HuH-7 (cell line): Measurements from ENCODE around the gene HES3.

Experiments used
- DNase-seq: peaks from one replicate; pipeline ENCODE4 v3.0.0; 2011; ENCODE audit warnings: low spot score

The HES3 gene

GRCh38 chr1:6243993-6244392 is at the start of gene HES3:
HES3 (plus strand) TSS chr1:6244179; CDS start chr1:6244366, 187 bp downstream.
- no peak for DNase-seq

GRCh38 chr1:6197746-6198427 is 46.1 kb upstream of the HES3 start:
- no peak for DNase-seq

DNA sequence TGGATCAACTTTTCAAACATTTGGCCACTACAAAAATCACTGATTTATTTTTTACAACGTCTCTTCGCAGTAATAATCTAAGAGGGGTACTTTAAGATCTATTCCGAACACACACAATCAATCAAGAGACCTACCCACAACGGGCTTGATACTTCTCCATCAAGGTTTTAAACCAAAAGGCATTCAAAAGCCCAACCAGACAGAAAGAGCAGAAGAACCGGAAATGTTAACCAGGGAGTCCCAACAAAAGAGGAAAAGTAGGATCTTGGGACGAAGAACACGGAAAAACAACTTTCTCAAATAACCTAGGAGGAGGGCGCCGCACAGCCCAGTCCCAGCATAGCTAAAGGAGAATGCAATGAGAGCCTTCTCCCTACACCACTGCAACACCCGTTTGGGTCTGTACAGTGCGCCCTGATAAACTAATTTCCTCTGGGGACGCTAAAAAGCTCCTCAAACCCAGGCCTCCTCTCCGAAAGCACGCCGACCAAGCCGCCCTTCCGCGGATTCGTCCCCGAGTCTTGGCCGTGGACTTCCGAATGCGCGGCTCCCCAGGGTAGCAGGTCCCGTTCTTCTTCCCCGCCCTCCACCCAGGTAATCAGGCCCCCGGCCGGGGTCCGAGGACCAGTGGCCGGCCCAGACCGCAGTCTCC is 45.2 kb upstream of the HES3 start:
- DNase-seq = no peak

GRCh38 chr1:6199298-6200187 is 44.4 kb upstream of the HES3 start, which contains the start of gene RPL22:
RPL22 (minus strand) TSS chr1:6199595; CDS start chr1:6199573, 22 bp downstream.
- DNase-seq = peak; percentile 82

- DNase-seq = no peak
Measured at GRCh38 chr1:6200188-6200809, 43.7 kb upstream of the HES3 start.

DNA sequence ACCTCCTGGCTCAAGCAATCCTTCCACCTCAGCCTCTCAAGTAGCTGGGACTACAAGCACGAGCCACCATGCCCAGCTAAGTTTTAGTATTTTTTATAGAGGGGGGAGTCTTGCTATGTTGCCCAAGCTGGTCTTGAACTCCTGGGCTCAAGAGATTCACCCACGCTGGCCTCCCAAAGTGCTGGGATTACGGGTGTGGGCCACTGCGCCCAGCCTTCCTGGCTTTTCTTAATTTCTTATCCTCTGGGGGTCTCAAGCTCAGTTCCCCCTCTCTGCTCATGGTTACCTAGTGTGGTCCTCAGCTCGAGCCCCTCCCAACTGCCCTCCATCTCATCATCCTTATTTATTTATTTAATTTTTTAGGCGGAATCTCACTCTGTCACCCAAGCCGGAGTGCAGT is 41.7 kb upstream of the HES3 start:
- no peak for DNase-seq

- peak; percentile 97 for DNase-seq
Measured at GRCh38 chr1:6205849-6206519, 38.0 kb upstream of the HES3 start, which contains the start of gene RNF207. RNF207 (plus strand) TSS chr1:6206119; CDS start chr1:6206536, 417 bp downstream.

DNA sequence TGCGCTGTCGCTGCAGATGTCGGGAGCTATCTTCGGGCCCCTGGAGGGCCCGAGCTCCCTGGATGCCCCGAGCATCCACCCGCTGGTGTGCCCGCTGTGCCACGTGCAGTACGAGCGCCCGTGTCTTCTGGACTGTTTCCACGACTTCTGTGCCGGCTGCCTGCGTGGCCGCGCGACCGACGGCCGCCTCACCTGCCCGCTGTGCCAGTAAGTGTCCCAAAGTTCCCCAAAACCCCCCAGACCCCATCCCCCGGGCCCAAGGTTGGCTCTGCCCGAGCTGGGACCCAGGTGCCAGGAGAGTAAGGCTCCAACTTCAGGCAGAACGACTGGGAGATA is 37.5 kb upstream of the HES3 start:
- DNase-seq = no peak

DNA sequence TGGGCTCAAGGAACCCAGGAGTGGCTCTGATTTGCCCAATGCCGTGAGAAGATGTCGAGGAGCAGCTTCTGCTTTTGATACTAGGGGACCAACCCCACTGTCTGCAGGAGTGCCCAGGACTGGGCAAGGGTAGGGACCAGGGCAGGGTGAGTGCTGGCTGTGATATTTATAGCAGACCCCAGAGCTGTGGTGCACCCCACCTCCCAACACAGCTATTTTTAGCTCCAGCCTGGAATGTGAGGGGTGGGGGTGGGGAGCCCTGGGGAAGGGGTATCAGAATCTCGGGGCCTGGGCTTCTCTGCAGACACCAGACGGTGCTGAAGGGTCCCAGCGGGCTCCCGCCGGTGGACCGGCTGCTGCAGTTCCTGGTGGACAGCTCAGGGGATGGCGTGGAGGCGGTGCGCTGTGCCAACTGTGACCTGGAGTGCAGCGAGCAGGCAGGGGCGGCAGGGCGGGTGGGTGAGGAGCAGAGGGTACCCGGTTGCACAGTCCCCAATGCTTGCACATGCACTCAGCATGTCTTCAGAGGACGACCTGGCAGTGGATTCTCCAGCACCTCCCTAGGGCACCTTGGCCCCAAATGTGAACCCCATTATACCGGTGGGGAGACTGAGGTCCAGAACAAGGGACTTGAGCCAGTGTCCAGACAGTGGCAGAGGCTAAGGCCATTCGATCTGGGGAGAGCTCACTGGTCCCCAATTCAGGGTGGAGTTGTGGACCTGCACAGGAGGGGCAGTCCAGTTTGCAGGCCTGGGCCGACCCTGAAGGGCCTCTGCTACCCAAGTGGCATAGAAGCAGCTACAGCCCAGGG is 36.7 kb upstream of the HES3 start:
- no peak for DNase-seq

GRCh38 chr1:6207921-6208320 is 36.1 kb upstream of the HES3 start:
- DNase-seq = no peak

- no peak for DNase-seq
Measured at GRCh38 chr1:6208723-6209660, 35.0 kb upstream of the HES3 start.

DNA sequence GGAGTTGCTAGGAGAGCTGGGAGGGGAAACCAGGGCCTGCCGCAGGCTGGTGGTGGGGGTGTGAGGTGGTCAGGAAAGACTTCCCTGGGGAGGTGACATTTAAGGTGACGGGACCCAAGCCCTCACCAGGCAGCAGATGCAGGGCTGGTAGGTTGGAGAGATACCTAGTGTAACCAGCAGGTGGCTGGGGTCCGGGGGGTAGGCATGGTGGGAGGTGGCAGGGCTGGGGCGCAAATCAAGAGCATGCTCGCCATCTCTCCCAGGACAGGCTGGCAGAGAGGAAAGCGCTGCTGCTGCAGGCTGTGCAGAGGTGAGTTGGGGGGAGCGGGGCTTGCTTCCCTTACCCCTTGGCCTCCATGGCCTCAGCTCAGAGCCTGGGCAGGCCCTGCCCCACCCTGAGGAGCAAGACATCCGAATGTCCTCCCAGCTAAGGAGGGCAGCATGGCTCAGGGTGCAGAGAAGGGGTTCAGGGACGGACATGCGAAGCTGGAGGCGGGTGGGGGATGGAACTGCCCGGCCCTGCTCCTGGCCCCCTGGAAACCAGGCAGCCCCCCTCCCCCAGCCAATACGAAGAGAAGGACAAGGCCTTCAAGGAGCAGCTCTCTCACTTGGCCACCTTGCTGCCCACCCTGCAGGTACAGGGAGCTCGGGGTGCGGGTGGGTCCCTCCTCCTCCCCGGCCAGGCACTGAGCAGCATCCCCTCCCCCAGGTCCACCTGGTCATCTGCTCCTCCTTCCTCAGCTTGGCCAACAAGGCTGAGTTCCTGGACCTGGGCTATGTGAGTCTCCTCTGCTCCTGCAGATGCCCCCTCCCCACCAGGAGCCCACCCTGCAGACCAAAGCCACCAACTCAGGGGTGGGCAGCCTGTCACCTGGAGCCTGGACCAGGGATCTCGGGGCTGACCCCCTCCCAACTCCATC is 34.1 kb upstream of the HES3 start:
- no peak for DNase-seq

DNA sequence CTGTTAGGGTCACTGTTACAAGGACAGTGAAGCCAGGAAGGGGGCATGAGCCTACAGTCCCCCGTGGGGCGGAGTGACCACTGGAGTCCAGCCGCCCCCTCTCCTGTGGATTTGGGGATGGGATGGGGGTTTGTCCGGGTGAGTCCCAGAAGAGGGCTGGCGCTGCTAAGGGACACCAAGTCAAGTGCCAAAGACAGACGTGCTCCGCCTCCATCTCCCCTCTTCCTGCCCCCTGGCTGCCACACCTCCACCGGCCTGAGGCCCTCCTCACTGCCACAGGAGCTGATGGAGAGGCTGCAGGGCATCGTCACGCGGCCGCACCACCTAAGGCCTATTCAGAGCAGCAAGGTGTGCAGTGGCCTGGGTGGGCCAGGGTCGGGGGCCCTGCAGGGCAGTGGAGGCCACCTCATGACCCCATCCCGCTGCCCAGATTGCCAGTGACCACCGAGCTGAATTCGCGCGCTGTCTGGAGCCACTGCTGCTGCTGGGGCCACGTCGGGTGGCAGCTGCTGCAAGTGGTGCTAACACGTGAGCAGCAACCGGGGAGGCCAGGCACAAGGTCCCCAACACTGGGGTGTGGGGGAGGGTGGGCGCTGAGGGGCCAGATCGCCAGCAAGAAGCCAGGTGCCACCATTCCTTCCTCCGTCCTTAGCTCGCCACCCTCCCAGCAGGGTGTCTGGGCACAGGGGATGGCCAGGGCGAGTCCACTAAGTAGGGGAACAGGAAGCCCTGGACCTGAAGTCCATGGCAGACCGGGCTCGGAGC is 33.2 kb upstream of the HES3 start:
- no peak for DNase-seq

DNA sequence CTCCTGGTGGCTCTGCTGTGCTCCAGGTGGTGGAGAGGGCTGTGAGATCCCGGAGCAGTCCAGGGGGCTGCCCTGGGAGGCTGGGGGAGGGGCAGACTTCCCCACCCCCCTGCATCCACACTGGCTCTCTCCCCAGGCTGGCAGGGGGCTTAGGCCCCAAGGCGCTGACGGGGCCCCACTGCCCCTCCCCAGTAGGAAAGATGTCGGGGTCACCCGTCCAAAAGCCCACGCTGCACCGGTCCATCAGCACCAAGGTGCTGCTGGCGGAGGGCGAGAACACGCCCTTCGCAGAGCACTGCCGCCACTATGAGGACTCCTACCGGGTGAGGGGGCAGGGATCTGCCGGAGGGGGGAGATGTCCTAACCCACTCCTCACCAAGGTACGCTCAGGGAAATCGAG is 32.2 kb upstream of the HES3 start:
- no peak for DNase-seq

- DNase-seq = no peak
Measured at GRCh38 chr1:6212193-6212959, 31.6 kb upstream of the HES3 start.

DNA sequence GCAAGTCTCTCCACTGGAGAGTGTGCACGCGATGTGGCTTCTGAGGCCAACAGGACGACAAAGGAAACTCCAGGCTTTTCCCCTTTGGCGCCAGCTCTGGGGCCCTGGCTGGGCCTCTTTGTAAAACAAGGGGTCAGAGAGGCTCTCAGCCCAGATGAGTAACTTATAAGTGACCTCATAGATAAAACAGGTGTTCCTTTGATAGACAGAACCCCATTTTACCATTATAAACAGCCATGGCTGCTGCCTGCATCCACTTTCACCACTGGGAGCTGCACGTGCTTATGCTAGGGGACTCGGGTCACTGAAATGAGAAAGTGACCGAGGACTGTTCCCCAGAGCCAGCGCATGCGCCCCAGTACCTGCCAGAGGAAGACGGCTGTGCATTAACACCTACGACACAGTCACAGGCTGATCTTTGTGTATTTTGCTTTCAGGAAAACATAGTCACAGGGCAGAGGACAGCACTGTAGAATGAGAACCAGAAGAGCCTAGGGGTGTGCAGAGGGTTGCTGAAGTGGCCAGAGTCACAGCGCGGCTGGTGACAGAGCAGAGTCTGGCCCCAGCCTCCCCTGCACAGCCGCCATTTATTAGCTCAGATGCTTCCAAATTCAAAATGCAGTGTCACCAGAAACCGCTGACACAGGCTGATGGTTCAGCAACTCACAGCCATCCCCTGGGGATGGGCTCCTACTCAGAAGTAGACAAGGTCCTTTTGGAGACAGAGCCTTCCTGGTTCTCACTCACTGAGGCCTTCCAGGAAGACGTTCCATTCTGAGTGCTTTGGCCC is 25.4 kb upstream of the HES3 start:
- no peak for DNase-seq
